HuH-7.5 (cell line): ENCODE data around the gene PRSS1.
"Not testable (repeated sequence)": the region's sequence is repeated elsewhere in the genome, so short reads cannot be mapped to it uniquely, and the experiment has no call there.

Experiments
- DNase-seq: peaks from one replicate; pipeline ENCODE4 v3.0.0; 2011; ENCODE audit warnings: low spot score

PRSS1 gene

GRCh38 chr7:142748410-142748809, 862 bp upstream of the PRSS1 start:
- not testable (repeated sequence) for DNase-seq

GRCh38 chr7:142750321-142750938, 1.2 kb downstream of the PRSS1 start:
- DNase-seq: no peak

DNA sequence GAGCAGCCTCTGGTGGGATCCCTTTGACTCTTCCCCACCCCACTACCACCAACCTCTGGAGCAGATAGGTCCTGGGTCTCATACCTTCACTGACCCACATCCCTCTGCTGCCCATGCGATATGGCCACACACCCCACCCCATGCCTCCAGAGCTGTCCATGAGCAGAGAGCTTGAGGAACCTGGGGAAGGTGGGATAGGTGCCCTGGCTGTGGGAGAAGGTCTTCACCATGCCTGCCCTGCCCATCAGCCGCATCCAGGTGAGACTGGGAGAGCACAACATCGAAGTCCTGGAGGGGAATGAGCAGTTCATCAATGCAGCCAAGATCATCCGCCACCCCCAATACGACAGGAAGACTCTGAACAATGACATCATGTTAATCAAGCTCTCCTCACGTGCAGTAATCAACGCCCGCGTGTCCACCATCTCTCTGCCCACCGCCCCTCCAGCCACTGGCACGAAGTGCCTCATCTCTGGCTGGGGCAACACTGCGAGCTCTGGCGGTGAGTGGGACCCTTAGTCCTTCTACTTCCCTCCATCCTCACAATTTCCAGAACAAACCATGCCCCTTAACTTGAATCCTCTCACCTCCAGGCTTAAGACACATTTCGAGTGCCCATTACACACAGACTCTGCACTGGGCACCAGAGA, 2.4 kb downstream of the PRSS1 start:
- DNase-seq: not testable (repeated sequence)

- no peak for DNase-seq
Observed at GRCh38 chr7:142752376-142753225, 3.3 kb downstream of the PRSS1 start.

DNA sequence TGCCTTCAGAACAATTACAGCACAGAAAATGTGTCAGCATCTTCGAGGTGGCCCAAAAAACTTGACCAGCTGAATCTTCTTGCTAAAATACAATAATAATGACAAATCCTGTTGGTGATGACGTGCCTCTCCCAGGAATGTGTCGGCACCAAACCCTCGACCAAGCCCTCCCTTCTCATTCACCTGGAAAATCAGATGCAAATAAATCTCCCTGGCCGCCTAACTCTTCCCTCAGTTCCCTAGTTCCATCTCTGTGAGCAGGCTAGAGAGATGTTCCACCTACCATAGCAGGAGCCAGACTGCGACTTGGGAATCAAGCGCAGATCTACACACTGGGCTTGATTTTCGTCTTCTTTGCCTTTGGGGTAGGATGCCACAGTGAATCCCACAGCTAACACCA, 4.1 kb downstream of the PRSS1 start:
- DNase-seq: no peak

GRCh38 chr7:142753925-142754491, 4.7 kb downstream of the PRSS1 start:
- DNase-seq: not testable (repeated sequence)

DNA sequence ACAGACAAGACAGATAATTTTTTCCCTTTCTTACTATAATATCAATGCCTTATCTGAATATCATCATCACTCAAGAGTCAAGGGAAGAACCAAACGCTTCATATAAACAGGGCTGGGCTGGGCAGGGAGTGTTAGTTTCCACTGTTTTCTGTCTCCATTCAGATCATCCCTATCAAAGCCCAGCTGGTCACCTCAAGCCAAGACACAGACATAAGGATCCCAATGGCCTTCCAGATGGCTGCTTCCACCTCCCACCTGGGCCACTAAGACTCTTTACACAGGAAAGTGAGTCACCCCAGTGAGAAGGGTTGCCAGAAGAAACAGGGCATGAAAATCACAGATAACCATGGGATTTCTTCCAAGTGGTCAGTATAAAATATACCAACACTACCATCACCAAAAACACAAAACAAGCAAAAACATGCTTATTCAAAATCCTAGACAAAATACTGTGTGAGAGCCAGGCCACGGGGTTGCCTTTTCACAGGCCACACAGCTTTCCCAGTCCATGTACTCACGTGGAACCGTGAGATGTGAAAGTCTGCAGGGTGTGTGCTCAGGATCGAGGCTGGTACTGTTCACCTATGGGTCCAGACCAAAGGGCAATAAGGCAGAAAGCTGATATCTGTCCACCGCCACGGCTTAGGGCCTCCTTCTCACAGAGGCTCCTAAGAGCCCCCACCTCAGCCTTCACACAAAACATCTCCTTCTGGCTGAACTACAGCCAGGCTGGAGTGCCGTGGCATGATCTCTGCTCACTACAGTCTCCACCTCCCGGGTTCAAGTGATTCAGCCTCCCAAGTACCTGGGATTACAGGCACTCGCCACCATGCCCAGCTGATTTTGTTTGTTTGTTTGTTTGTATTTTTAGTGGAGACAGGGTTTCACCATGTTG, 5.7 kb downstream of the PRSS1 start:
- DNase-seq: no peak

DNA sequence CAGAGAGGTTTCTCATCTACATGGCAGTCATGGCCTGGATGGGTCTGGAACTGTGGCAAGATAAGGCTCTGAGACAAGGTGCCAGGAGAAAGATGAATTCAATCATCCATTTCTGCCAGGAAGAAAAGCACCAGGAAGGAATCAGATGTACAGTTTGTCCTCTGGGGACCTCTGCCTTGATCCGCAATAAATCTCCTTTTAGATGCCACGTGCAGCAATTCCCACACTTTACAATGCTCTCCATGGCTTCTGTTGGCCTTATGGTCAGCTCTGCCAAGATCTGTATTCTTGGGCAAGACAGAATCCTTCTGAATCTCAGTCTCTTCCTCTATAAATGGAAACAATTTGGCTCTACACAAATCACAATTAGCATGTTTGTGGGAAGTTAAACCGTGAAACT, 9.0 kb downstream of the PRSS1 start:
- DNase-seq: not testable (repeated sequence)

GRCh38 chr7:142759433-142759832, 10.2 kb downstream of the PRSS1 start:
- DNase-seq: no peak

GRCh38 chr7:142760071-142760642, 10.9 kb downstream of the PRSS1 start:
- no peak for DNase-seq

- not testable (repeated sequence) for DNase-seq
Observed at GRCh38 chr7:142761606-142762005, 12.3 kb downstream of the PRSS1 start.

DNA sequence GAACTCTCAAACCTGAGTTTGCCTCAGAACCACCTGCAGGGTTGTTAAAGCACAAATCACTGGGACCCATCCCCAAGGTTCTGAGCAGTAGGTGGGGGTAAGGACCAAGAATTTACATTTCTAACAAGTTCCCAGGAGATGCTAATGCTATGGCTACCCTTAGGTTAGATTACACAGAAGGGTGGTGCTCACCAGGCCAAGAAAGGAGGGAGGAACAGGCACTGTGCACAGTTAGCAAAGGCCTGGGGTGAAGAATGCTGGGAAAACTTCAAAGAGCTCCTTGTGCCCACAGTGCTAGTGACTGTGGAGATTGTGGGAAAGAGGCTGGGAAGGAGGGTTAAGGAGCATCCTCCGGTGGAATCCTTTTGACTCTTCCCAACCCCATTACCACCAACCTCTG, 12.8 kb downstream of the PRSS1 start:
- no peak for DNase-seq

- DNase-seq: no peak
Observed at GRCh38 chr7:142767451-142767850, 18.2 kb downstream of the PRSS1 start.

- DNase-seq: no peak
Observed at GRCh38 chr7:142767861-142768260, 18.6 kb downstream of the PRSS1 start.

DNA sequence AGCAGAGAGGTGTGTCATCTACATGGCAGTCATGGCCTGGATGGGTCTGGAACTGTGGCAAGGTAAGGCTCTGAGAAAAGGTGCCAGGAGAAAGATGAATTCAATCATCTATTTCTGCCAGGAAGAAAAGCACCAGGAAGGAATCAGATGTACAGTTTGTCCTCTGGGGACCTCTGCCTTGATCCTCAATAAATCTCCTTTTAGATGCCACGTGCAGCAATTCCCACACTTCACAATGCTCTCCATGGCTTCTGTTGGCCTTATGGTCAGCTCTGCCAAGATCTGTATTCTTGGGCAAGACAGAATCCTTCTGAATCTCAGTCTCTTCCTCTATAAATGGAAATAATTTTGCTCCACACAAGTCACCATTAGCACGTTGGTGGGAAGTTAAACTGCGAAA, 19.6 kb downstream of the PRSS1 start:
- not testable (repeated sequence) for DNase-seq

DNA sequence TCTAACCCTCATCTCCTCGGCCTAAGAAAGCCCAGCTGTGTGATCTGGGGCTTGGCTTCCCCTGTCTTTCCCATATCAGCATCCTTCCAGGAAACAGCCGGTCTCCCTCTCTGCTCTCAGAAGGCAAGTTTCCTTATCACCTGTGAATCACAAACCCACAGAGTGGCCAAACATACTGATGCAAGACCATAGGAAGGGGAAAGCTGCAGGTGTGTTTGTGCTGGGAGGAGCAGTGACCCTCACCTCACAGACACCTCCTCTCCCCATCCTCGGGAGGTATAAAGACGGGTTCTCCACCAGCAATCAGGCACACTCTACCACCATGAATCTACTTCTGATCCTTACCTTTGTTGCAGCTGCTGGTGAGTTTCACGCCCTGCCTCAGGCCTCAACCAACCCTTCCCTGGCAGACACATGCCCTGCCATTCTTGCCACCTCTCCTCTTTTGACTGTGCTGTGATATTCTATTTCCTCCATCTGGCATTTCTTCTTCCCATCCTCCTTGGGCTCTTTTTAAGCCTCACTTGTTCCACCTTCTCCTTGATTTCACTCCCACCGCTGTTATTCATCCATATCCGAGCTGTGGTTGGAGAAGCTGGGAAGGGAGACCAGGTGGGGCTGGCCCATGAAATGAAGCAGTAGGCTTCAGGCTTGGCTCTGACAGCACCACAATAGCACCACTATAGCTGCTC, 21.5 kb downstream of the PRSS1 start, which contains the start of gene PRSS2:
Gene PRSS2, plus strand, starts transcription at position 310 of the 692 bp plus-strand sequence. Its CDS starts 13 bp downstream, at position 323.
- no peak for DNase-seq

DNA sequence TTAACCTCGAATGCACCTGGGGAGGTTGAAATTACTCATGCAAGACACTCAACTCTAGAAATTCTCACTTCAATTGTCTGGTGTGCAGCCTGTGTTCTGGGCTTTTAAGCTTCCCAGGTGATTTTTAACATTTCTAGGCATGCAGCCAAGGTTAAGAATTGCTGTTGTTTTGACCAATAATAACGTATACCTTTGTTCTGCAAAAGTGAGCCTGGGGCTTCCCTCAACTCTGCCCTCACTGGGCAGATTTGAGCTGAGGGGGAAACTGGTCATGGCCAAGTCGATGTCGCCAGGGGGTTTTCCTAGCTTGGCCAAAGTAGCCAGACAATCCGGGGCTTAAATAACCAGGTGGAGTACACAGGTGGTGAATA, 22.1 kb downstream of the PRSS1 start:
- no peak for DNase-seq

- DNase-seq: no peak
Observed at GRCh38 chr7:142772051-142772450, 22.8 kb downstream of the PRSS1 start.

DNA sequence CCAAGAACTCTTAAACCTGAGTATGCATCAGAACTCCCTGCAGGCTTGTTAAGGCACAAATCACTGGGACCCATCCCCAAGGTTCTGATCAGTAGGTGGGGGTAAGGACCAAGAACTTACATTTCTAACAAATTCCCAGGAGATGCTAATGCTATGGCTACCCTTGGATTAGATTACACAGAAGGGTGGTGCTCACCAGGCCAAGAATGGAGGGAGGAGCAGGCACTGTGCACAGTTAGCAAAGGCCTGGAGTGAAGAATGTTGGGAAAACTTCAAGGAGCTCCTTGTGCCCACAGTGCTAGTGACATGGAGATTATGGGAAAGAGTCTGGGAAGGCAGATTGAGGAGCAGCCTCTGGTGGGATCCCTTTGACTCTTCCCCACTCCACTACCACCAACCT, 23.4 kb downstream of the PRSS1 start:
- no peak for DNase-seq

- no peak for DNase-seq
Observed at GRCh38 chr7:142773230-142773629, 24.0 kb downstream of the PRSS1 start.
